ENCODE results near the gene STAT6.
"Not testable (repeated sequence)": the region's sequence is repeated elsewhere in the genome, so short reads cannot be mapped to it uniquely, and the experiment has no call there.

STAT6 gene

DNA sequence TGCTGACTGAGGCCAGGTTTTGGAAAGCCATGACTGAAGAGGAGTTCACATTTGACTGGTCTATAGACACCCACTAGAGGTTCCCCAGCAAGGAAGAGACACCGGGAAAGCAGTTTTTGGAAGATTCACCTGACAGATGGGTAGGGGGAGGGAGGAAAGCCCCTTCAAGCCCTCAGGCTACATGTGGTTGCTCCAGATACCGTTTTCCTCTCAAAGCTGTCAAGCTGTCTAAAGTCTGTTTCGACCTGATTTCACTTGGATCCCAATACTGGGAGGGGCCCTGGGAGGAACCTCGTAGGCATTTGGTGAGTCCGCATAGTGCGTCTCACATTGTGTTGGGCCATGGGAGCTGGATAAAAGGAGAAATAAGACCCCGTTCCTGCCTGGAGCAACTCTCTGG, 15.4 kb upstream of the STAT6 start:
- no peak for DNase-seq (ENCODE audit: low read depth in 3 of 3)

DNA sequence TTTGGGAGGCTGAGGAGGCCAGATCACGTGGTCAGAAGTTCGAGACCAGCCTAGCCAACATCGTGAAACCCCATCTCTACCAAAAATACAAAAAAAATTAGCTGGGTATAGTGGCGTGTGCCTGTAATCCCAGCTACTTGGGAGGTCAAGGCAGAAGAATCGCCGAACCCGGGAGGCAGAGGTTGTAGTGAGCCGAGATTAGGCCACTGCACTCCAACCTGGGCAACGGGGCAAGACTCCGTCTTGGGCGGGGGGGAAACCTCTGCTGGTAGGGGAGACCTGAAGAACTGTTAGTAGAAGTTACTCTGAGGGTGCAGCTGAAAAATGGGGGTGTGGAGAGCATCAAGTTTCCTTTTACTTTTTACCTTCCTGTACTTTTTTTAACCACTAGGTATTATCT, 14.9 kb upstream of the STAT6 start:
- no peak for DNase-seq (ENCODE audit: low read depth in 3 of 3)

DNA sequence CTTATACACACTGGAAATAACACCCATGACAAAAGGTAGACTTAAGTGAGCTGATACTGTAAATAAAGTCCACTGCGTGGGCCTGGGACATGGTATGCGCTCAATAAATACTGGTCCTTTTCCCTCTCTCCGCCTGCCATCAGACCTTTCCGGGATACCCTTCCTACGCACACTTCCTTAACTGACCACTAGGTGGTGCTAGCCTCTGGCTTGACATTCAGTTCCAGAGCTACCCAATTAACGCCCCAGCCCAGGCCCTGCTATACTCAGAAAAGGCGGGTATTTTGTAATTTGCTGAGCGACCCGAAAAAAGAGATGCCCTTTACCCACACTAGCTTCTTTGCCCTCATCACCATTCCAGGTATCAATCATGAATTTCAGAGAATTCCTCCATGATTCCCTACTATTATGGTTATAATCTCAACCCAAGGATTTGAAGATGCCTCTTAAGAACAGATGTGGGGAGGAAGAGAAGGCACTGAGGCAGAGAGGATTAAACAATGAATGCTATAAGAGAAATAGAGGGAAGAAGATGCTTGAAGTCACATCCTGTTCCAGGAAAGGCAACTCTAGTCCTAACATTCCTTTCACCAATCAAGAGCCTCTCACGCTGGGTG, 13.2 kb upstream of the STAT6 start:
- peak; percentile 48 to 71 (median 66) for DNase-seq (ENCODE audit: low read depth in 3 of 3)

DNA sequence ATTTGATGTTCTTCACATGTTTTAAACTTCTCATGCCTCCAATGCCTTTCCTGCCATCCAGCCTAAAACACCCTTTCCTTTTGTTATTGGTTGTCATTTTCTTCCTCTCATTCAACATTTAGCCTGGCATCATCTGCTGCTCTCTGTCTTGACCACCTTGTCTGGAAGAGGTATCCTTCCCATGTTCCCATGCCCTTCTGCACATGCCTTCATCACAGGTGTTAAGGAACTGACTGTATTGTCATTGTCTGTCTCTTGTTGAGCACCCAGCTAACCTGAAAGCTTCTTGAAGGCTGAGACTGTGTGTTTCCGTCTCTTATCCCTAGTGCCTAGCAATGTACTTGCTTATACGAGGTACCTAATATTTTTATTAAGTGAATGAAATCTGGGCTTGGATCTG, 12.7 kb upstream of the STAT6 start:
- no peak for DNase-seq (ENCODE audit: low read depth in 3 of 3)

- not testable (repeated sequence) for DNase-seq (ENCODE audit: low read depth in 3 of 3)
Observed at GRCh38 chr12:57120718-57121117, 9.6 kb upstream of the STAT6 start.

- no peak for DNase-seq (ENCODE audit: low read depth in 3 of 3)
Observed at GRCh38 chr12:57119294-57120085, 8.3 kb upstream of the STAT6 start.

- DNase-seq (ENCODE audit: low read depth in 3 of 3) = no peak
Observed at GRCh38 chr12:57118711-57119271, 7.6 kb upstream of the STAT6 start.

- no peak for DNase-seq (ENCODE audit: low read depth in 3 of 3)
Observed at GRCh38 chr12:57116580-57117281, 5.6 kb upstream of the STAT6 start.

DNA sequence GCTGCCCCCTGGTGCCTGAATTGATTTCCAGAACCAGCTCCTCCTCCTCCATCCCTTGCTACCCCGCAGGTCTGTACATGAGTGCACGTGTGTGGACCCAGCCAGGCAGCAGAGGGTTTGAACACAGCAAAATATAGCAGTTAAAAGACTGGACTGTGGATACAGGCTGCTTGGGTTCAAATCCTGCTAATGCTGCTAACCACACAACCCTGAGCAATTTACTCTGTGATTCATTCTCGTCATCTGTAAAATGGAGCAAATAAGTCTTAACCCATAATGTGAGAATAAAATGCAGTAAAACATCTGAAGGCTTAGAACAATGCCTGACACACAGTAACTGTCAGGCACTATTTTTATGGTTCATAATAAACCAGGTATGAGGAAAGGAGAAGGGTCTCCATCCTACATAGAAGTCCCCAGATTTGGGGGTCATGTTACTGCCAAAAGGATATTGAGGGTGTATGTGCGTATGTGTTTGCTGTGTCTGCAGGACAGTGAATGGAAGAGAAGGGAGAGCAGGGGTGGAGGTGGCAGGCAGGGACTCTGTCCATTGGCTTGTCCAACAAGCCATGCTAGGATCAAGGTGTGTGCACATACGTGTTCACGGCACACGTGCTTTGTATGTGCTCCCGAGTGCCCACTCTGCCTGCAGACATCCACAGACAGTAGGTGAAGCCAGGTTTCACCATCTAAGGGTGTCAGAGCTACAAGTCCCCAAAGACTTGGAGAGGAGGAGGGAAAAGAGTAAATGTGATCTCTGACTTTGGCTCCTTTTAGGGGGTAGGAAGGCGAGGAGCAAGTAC, 1.5 kb upstream of the STAT6 start:
- no peak for DNase-seq (ENCODE audit: low read depth in 3 of 3)

DNA sequence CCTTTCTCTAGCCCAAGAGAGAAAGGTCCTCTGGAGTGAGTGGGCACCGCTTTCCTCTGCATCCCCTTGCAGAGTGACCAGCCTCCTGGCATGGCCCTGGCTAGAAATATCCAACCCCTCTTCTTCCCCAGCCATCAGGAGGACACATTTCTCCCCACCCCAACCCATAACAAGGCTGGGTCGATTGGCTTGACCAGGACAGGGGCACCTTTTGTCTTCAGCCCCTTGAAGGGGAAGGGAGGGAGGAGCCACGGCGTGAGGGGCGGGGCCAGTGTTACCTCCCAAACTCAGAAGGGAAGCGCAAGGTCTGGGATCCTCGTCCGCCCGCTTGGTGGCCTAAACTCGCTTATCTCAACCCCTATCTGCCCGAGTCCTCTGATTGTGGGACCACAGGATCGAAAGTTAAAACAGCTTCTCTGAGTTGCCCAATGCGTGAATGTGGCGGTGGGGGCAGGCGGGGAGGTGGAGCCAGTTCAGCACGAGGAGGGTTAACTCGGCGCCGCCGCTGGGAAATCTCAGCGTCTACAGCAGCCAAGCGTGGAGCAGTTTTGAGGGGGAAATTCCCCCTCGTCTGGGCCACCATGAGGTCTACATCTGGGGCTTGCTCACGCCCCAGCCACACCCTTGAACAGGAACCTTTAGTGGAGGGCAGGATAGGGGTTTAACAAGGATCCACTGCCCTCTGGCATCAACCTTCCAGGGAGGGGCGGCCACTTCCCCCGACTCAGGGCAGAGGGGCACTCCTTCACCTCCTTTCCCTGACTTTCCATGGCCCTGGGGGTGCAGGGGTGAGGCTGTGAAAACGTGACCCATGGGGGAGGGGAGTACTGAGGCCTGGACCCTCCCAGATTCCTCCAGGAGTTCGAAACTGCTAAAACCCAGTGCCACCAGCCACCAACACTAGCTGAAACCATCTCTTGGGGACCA, 795 bp downstream of the STAT6 start:
- peak in 2 of 3 experiments; percentile 40 to 81 for DNase-seq (ENCODE audit: low read depth in 3 of 3)

- no peak for DNase-seq (ENCODE audit: low read depth in 3 of 3)
Observed at GRCh38 chr12:57109207-57110103, 1.7 kb downstream of the STAT6 start.

DNA sequence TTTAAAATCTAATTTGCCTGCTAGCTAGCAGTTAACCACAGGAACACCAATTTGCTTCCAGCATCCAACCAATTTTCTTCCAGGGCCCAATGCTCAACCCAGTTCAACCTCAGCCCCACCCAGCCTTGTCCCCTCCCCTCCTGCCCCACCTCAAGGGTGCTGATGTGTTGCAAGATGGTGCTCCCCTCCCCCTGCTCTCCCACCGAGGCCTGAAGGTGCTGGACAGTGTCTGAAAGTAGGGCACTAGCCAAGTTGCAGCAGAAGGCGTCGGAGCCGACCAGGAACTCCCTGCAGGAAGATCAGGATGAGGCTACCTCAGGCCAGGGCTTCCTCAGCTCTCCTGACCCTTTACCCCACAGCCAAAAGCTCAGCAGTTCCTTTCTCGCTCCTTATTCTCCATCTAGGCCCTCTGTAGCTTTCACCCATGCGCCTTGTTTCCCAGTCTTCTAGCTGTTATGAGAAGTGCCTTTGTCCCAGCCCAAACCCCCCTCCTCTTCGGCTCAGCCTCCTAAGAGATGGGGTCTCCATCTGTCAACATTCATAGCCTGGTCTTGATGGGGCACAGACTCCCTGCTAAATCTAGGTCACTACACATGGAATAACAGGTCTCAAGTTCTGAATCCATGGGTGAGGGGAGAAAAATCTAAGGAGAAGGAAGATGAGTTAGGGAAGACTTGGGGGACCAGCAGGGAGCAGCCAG, 3.6 kb downstream of the STAT6 start:
- no peak for DNase-seq (ENCODE audit: low read depth in 3 of 3)

DNA sequence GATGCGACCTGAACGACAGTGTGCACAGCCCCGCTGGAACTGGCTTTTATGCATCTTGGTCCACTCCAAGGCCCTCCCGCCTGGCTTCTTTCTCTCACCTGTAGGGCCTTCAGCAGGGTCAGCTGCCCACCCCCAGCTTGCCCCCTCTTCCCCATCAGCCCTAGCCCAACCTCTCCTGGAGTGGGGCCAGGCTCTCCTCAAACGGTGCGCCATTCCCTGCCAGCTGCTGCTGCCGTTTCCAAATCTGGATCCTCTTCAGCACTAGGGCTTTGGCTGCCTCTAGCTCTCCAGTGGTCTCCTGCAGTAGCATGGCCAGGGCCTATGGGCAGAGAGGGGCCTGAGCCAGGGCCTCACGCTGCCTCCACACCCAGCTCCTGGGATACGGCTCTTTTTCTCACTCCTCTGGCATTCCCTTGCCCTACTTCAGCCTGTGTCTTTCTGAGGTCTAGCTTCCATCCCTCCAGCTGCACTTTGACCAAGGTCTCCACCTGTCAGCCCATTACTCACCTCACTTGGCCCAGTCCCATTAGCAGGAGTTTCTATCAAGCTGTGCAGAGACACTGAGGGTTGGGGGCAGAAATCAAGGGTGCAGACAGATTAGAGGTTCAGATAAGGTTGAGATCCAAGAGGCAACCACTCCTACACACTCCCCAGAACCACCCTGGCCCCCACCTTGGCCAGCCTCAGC, 5.0 kb downstream of the STAT6 start:
- no peak for DNase-seq (ENCODE audit: low read depth in 3 of 3)

DNA sequence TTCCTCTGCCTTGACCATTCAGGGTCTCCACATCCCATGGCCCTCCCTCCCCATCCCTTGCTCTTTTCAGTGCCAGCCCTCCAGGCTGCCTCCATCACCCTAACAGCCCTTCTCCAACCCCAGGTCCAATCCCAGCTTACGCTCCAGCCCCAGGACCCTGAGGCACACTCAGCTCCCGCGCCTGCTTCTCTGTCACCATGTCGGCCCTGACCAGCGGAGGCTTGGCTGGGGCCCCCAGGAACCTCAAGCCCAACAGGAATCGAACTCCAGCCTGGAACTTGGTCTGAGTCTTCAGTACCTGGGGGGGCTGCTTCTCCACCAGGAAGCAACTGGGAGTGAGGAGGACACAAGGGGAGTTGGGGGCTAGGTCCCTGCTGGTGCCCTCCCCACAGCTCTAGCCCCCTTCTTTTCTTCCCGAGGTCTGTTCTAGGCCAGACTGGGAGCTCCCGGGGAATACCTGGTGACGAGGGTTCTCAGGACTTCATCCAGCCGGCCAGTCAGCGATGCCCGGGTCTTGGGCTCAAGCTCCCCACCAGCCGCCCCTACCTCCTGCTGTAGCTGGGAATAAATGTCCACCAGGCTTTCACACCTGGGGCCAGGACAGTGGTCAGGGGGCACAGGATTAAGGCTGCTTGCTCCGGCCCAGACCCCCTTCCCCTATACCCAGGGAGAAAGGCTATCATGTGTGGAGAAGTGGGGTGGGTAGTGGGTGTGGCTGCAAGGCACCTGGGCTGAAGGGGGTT, 6.0 kb downstream of the STAT6 start:
- DNase-seq (ENCODE audit: low read depth in 3 of 3) = no peak

- no peak for DNase-seq (ENCODE audit: low read depth in 3 of 3)
Observed at GRCh38 chr12:57104292-57104910, 6.8 kb downstream of the STAT6 start.

- DNase-seq (ENCODE audit: low read depth in 3 of 3) = no peak
Observed at GRCh38 chr12:57103856-57104255, 7.3 kb downstream of the STAT6 start.
